HUES48 (cell line): ENCODE measurements around the gene SASH3.

Source experiments
- H3K27ac ChIP-seq: one replicate; pipeline ENCODE4 v1.7.0; 2013; ENCODE audit warnings: low read depth, low read length, inconsistent platforms
- H3K27me3 ChIP-seq: 2 replicates; pipeline ENCODE4 v1.6.1; 2013; ENCODE audit warnings: mild to moderate bottlenecking, low read length; ENCODE audit not compliant: control insufficient read depth, insufficient read depth
- H3K36me3 ChIP-seq: 2 replicates; pipeline ENCODE4 v1.6.1; 2013; ENCODE audit warnings: low read length; ENCODE audit not compliant: control insufficient read depth, insufficient read depth
- H3K4me1 ChIP-seq: 2 replicates; pipeline ENCODE4 v1.6.1; 2013; ENCODE audit warnings: mild to moderate bottlenecking, low read length; ENCODE audit not compliant: control insufficient read depth, insufficient read depth
- H3K4me3 ChIP-seq: 2 replicates; pipeline ENCODE4 v1.5.1; 2013; ENCODE audit warnings: mild to moderate bottlenecking, low read depth, low read length
- H3K9ac ChIP-seq: 2 replicates; pipeline ENCODE4 v1.6.1; 2013; ENCODE audit warnings: mild to moderate bottlenecking, low read depth, low read length, moderate library complexity
- H3K9me3 ChIP-seq: 2 replicates; pipeline ENCODE4 v1.6.1; 2013; ENCODE audit warnings: low read length; ENCODE audit not compliant: control insufficient read depth, insufficient read depth

SASH3 gene

GRCh38 chrX:129795584-129795983, 15.8 kb downstream of the SASH3 start:
- Histone ChIP-seq H3K4me1 (no peaks in the 10 kb centered on the region), H3K36me3 (0 out of 2 replicates have a peak, but pooled peaks cover 2% of the 10 kb centered on the region), H3K27ac (no peak overlapping the region), H3K9me3 (no peaks in the 10 kb centered on the region), H3K4me3 (no peak overlapping the region), H3K9ac (no peak overlapping the region), H3K27me3 (no peaks in the 10 kb centered on the region)

GRCh38 chrX:129797251-129797906, 17.6 kb downstream of the SASH3 start:
- Histone ChIP-seq H3K9me3 (no peaks in the 10 kb centered on the region), H3K36me3 (peaks cover 5% of the 10 kb centered on the region; the same call in 1 of the 2 replicates), H3K27me3 (no peaks in the 10 kb centered on the region), H3K27ac (no peak overlapping the region), H3K9ac (no peak overlapping the region), H3K4me3 (no peak overlapping the region), H3K4me1 (no peaks in the 10 kb centered on the region)

- H3K36me3 ChIP-seq: peaks cover 11% of the 10 kb centered on the region; the same call in 1 of the 2 replicates
- H3K9ac ChIP-seq: no peak overlapping the region
- no peak overlapping the region for H3K4me3 ChIP-seq
- no peaks in the 10 kb centered on the region for H3K9me3 ChIP-seq
- H3K27me3 ChIP-seq: no peaks in the 10 kb centered on the region
- H3K27ac ChIP-seq: no peak overlapping the region
- no peaks in the 10 kb centered on the region for H3K4me1 ChIP-seq
Measured at GRCh38 chrX:129798456-129798855, 18.7 kb downstream of the SASH3 start.

- no peak overlapping the region for H3K4me3 ChIP-seq
- H3K4me1 ChIP-seq: no peaks in the 10 kb centered on the region
- H3K9ac ChIP-seq: no peak overlapping the region
- no peaks in the 10 kb centered on the region for H3K27me3 ChIP-seq
- H3K9me3 ChIP-seq: no peaks in the 10 kb centered on the region
- H3K36me3 ChIP-seq: peaks cover 11% of the 10 kb centered on the region; the same call in 1 of the 2 replicates
- H3K27ac ChIP-seq: no peak overlapping the region
Measured at GRCh38 chrX:129798888-129799287, 19.1 kb downstream of the SASH3 start.

- peaks cover 18% of the 10 kb centered on the region for H3K36me3 ChIP-seq
- H3K4me3 ChIP-seq: no peak overlapping the region
- no peaks in the 10 kb centered on the region for H3K27me3 ChIP-seq
- H3K9me3 ChIP-seq: no peaks in the 10 kb centered on the region
- no peak overlapping the region for H3K27ac ChIP-seq
- no peak overlapping the region for H3K9ac ChIP-seq
- H3K4me1 ChIP-seq: no peaks in the 10 kb centered on the region
Measured at GRCh38 chrX:129800186-129800585, 20.4 kb downstream of the SASH3 start.

- peaks cover 33% of the 10 kb centered on the region for H3K36me3 ChIP-seq
- no peak overlapping the region for H3K27ac ChIP-seq
- no peak overlapping the region for H3K4me3 ChIP-seq
- no peaks in the 10 kb centered on the region for H3K9me3 ChIP-seq
- H3K4me1 ChIP-seq: no peaks in the 10 kb centered on the region
- no peak overlapping the region for H3K9ac ChIP-seq
- no peaks in the 10 kb centered on the region for H3K27me3 ChIP-seq
Measured at GRCh38 chrX:129802863-129803262, 23.1 kb downstream of the SASH3 start.

GRCh38 chrX:129804806-129805205, 25.1 kb downstream of the SASH3 start:
- no peaks in the 10 kb centered on the region for H3K27me3 ChIP-seq
- H3K9ac ChIP-seq: no peak overlapping the region
- H3K36me3 ChIP-seq: peaks cover 45% of the 10 kb centered on the region
- H3K9me3 ChIP-seq: no peaks in the 10 kb centered on the region
- no peak overlapping the region for H3K4me3 ChIP-seq
- H3K27ac ChIP-seq: no peak overlapping the region
- H3K4me1 ChIP-seq: no peaks in the 10 kb centered on the region

GRCh38 chrX:129808158-129808828, 28.5 kb downstream of the SASH3 start:
- H3K27me3 ChIP-seq: no peaks in the 10 kb centered on the region
- H3K9me3 ChIP-seq: no peaks in the 10 kb centered on the region
- no peak overlapping the region for H3K4me3 ChIP-seq
- peaks cover 59% of the 10 kb centered on the region for H3K36me3 ChIP-seq
- H3K27ac ChIP-seq: no peak overlapping the region
- H3K4me1 ChIP-seq: no peaks in the 10 kb centered on the region
- no peak overlapping the region for H3K9ac ChIP-seq

GRCh38 chrX:129808829-129809796, 29.4 kb downstream of the SASH3 start:
- Histone ChIP-seq H3K27me3 (no peaks in the 10 kb centered on the region), H3K9ac (no peak overlapping the region), H3K9me3 (no peaks in the 10 kb centered on the region), H3K4me1 (no peaks in the 10 kb centered on the region), H3K27ac (no peak overlapping the region), H3K4me3 (no peak overlapping the region), H3K36me3 (peaks cover 61% of the 10 kb centered on the region)

GRCh38 chrX:129813662-129814368, 34.1 kb downstream of the SASH3 start:
- Histone ChIP-seq H3K4me1 (no peaks in the 10 kb centered on the region), H3K27me3 (no peaks in the 10 kb centered on the region), H3K9ac (no peak overlapping the region), H3K27ac (no peak overlapping the region), H3K9me3 (no peaks in the 10 kb centered on the region), H3K36me3 (peaks cover 46% of the 10 kb centered on the region), H3K4me3 (no peak overlapping the region)
